ENCODE results near the gene DBN1. TPM values are rescaled to one million over a fixed set of nuclear protein-coding genes. Genes with fewer than 3 reads are reported as not detected.

Gene DBN1
- total RNA-seq, 2 donors from 2014 or later = 69.5 to 98.8 TPM

DNA sequence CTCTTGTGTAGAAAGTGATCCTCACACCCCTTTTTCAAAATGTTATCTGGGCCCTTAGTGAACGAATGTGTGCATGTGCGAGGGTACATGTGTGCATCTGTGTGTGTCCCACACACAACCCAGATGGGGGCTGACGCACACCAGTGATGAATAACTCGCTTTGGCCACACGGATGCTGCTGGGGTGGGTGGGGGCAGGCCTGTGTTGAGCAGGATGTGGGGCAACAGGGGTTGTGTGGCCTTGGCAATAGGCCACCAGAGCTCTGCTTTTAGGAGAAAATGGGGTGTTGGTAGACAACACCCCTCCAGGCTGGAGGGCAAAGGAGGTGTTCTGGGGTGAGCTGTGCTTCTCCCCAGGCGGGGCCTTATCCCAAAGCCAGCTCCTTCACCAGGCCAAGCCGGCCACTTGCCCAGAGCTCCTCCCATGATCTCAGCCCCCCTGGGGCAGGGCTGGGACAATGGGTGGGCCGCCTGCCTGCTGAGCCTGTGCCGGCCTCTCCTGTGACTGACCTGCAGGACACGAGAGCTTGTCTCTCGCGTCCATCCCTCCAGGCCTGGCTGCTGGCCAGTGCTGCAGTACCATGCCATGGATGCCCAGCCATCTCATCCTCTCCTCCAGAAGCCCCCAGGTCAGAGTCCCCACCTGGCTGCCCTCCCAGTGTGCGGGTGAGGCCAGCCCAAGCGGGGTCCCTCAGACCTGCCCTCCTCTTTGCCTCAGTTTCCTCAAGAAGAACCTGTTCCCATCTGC is 1.7 kb downstream of the DBN1 start:
- Mint-ChIP-seq H3K9me3 (no peaks in the 10 kb centered on the region), H3K4me1 (ENCODE audit: low read depth) (peaks cover 55% of the 10 kb centered on the region), H3K36me3 (ENCODE audit: insufficient read depth in 2 of 2) (peaks cover 2 to 5% of the 10 kb centered on the region in 2 donors), H3K27ac (peak overlapping the region; percentile 42), H3K4me3 (peak overlapping the region; percentile 77 to 82), H3K27me3 (ENCODE audit: low read depth) (peaks cover 7% of the 10 kb centered on the region)
- ATAC-seq (replicated peaks in 1 of 2) (peak; percentile 43 to 57), DNase-seq (peak; percentile 62 to 65)

DNA sequence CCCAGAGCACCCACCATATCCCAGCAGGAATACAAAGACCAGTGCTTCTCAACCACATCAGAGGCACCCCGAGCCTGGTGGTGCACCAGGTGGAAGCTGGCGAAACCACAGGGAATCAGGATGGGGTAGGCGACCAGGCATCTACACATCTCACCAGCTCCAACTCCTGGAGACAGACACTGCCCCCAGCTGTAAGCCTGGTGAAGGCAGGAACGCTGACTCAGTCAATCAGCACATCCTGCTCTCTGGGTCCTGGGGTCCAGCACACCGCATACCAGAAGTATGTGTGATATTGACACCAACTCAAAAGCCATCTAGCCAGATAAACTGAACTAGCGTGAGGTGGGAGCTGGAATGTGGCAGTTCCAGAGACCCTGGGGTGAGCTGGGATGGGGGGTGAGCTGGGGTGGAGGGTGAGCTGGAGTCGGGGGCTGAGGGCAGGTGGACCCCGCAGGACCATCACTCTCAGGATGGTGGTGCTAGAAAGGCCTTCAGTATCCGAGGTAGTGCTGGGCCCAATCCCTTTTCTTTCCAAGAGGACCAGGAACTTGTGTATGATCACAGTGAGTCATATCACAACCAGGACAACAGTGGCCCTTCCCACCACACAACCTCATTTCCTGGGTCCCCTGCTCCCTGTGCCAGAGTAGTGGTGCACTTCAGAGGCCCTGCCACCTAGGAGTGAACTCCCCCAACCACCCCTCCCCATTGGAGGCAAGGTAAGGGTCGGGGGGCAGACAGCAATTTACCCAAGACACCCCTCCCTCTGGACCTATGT is 2.5 kb downstream of the DBN1 start:
- Mint-ChIP-seq H3K4me1 (ENCODE audit: low read depth) (peaks cover 46% of the 10 kb centered on the region), H3K4me3 (peak overlapping the region; percentile 77 to 82), H3K36me3 (ENCODE audit: insufficient read depth in 2 of 2) (peaks cover 2 to 6% of the 10 kb centered on the region in 2 donors), H3K27ac (no peak overlapping the region), H3K9me3 (no peaks in the 10 kb centered on the region), H3K27me3 (ENCODE audit: low read depth) (peaks cover 7% of the 10 kb centered on the region)
- DNase-seq (no peak), ATAC-seq (replicated peaks in 1 of 2) (no peak)

DNA sequence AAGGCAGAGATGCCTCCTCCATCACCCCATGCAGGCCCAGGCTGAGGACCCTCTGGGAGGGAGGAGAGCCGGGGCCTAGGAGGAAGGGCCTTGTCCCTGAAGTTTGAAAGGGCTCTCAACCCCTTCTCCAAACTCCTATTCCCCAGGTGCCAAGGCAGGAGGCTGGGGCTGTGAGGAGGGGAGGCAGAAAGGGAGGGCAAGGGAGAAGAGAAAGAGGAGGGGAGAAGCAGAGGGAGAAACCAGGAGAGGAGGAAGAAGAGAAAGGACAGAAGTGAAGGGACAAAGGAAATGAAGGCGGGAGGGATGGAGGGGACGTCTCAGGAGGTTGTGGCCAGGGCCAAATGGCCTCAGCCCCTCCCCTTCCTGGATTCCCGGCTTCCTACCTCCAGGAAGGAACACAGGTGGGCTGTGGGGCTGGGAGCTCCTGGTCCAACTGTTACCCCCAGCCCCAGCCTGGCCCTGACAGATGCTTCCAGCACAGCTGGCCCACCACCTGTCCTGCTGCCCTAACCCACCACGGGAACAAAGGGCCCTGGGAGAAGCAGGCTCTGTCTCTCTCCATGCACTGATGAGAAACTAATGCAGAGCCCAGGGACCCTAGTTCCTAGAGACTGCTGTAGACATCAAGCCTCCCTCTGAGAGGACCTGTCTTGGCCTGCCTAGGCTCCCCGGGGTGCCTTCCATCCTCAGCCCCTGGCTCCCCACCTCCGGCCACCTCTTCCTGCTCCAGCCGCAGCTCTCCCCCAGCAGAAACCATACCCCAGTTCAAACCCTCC is 3.5 kb downstream of the DBN1 start:
- ATAC-seq (replicated peaks in 1 of 2) = no peak
- peaks cover 36% of the 10 kb centered on the region for H3K4me1 Mint-ChIP-seq (ENCODE audit: low read depth)
- H3K27ac Mint-ChIP-seq = no peak overlapping the region
- DNase-seq = no peak
- peak overlapping the region in 1 of 2 donors; percentile 24 for H3K4me3 Mint-ChIP-seq
- peaks cover 5 to 11% of the 10 kb centered on the region in 2 donors for H3K36me3 Mint-ChIP-seq (ENCODE audit: insufficient read depth in 2 of 2)
- H3K9me3 Mint-ChIP-seq = peaks cover 0 to 2% of the 10 kb centered on the region in 2 donors
- H3K27me3 Mint-ChIP-seq (ENCODE audit: low read depth) = peaks cover 7% of the 10 kb centered on the region

DNA sequence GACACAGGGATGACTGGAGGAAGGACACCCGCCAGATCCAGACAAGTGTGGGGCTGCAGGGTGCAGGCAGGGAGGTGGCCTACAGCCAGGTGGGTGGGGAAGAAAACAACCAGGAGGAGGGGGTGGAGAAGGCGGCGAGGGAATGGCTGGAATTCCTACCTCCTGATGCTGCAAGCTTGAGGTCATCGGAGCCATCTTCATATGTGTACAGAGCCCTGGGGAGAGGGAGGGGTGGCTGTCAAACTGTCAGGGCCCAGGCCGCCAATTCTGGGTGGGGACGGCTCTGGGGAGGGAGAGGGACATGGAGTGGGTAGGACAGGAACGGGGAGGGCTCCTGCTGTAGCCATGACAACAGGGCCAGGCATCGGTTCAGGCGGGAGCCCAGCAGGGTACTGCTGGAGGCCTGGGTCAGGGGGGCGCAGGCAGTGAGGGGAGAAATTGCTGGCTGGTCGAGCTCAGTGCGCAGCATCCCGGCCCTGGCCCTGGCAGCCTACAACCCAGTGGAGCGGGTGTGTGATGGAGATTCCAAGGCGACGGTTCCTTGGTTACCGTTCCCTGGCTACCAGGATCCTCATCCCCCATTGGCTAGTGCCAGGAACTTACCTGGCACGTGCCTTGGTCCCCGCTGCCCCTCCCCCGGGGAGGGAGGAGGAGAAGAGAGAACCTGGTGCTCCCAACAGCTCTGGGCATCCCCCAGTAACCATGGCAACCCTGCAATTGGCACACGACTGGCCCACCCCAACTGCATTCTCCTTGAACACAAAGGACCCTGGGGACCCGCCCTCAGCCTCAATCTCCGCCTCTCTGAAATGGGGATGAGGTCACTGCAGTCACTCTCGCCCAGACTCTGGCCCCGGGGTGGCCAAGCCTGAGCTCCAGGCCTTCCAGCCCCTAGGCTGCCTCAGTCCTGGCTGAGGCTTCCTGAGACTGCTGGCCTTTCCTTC is 4.5 kb downstream of the DBN1 start:
- Mint-ChIP-seq H3K27me3 (ENCODE audit: low read depth) (peaks cover 2% of the 10 kb centered on the region), H3K27ac (no peak overlapping the region), H3K9me3 (peaks cover 0 to 2% of the 10 kb centered on the region in 2 donors), H3K4me1 (ENCODE audit: low read depth) (peaks cover 26% of the 10 kb centered on the region), H3K36me3 (ENCODE audit: insufficient read depth in 2 of 2) (peaks cover 3 to 8% of the 10 kb centered on the region in 2 donors), H3K4me3 (no peak overlapping the region)
- no peak for DNase-seq
- no peak for ATAC-seq (replicated peaks in 1 of 2)

DNA sequence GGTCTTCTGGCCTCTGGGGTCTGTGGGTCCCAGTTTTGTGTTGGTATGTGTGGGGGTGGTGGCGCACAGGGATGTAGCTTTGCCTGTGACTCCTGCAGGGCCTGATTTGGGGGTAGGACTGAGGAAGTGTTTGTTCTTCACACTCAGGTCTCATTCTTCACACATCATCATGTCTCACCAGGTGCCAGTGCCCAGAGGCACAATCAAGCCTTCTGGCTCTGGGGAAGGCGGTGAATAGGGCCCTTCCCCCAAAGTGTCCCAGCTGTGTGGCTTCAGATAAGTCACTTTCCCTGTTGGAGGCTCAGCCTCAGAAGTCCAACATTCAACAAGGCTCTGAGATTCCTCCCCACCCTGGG is 5.1 kb downstream of the DBN1 start:
- no peak for ATAC-seq (replicated peaks in 1 of 2)
- Mint-ChIP-seq H3K27ac (no peak overlapping the region), H3K9me3 (peaks cover 0 to 2% of the 10 kb centered on the region in 2 donors), H3K4me1 (ENCODE audit: low read depth) (peaks cover 24% of the 10 kb centered on the region), H3K4me3 (no peak overlapping the region), H3K27me3 (ENCODE audit: low read depth) (no peaks in the 10 kb centered on the region), H3K36me3 (ENCODE audit: insufficient read depth in 2 of 2) (peaks cover 3 to 8% of the 10 kb centered on the region in 2 donors)
- no peak for DNase-seq

DNA sequence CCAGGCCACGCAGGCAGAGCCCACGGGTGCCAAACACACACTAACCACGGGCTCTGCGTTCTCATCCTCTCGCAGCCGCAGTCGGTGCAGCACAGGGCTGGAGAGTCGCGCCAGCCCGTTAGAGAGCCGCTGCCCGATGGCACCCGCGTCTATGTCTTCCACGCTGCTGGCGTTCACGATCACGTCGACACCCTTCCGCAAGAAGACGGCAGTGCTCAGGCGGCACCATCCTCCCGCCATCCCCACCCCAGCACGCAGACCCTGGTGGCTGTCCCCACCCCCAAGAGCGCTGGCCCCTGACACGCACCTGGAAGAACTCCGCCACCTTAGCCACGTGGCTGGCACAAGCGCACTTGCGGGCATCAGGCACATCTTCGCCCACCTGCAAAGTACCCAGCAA is 6.0 kb downstream of the DBN1 start:
- Mint-ChIP-seq H3K4me3 (no peak overlapping the region), H3K4me1 (ENCODE audit: low read depth) (peaks cover 32% of the 10 kb centered on the region), H3K36me3 (ENCODE audit: insufficient read depth in 2 of 2) (peaks cover 3 to 8% of the 10 kb centered on the region in 2 donors), H3K9me3 (peaks cover 0 to 2% of the 10 kb centered on the region in 2 donors), H3K27me3 (ENCODE audit: low read depth) (no peaks in the 10 kb centered on the region), H3K27ac (no peak overlapping the region)
- ATAC-seq (replicated peaks in 1 of 2) (no peak), DNase-seq (no peak)

DNA sequence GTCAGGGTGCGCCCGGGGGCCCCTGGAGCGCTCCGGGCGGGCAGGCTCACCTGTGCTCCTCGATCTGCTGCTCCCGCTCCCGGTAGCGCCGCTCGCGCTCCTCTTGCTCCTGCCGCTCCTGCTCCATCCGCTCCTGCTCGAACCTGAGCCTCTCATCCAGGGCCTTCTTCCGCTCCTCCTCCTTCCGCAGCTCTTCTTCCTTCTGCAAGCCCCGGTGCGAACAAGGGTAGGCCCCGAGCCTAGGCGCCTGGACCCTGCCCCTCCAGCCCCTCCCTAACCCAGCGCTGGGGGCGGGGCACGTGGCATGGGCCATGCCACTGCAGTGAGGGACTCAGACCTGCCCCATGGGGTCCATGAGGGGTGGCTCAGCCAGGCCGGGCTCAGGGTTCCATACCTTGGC is 6.6 kb downstream of the DBN1 start:
- Mint-ChIP-seq H3K9me3 (peaks cover 0 to 2% of the 10 kb centered on the region in 2 donors), H3K27ac (no peak overlapping the region), H3K4me1 (ENCODE audit: low read depth) (peaks cover 34% of the 10 kb centered on the region), H3K4me3 (no peak overlapping the region), H3K36me3 (ENCODE audit: insufficient read depth in 2 of 2) (peaks cover 3 to 8% of the 10 kb centered on the region in 2 donors), H3K27me3 (ENCODE audit: low read depth) (no peaks in the 10 kb centered on the region)
- ATAC-seq (replicated peaks in 1 of 2) (no peak), DNase-seq (no peak)

DNA sequence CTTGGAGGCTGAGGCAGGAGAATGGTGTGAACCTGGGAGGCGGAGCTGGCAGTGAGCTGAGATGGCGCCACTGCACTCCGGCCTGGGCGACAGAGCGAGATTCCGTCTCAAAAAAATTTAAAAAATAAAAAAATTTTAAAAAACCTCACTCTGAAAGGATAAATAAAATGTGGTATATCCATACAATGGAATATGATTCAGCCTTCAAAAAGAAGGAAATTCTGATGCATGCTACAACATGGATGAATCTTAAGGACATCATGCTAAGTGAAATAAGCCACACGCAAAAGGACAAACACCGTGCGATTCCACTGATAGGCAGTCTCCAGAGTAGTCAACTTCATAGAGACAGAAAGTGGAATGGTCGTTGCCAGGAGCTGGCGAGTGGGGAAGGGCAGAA is 8.4 kb downstream of the DBN1 start:
- peaks cover 0 to 2% of the 10 kb centered on the region in 2 donors for H3K9me3 Mint-ChIP-seq
- peaks cover 25% of the 10 kb centered on the region for H3K4me1 Mint-ChIP-seq (ENCODE audit: low read depth)
- H3K4me3 Mint-ChIP-seq = no peak overlapping the region
- H3K27ac Mint-ChIP-seq = no peak overlapping the region
- H3K36me3 Mint-ChIP-seq (ENCODE audit: insufficient read depth in 2 of 2) = peaks cover 3 to 10% of the 10 kb centered on the region in 2 donors
- no peak for ATAC-seq (replicated peaks in 1 of 2)
- no peaks in the 10 kb centered on the region for H3K27me3 Mint-ChIP-seq (ENCODE audit: low read depth)
- DNase-seq = no peak

DNA sequence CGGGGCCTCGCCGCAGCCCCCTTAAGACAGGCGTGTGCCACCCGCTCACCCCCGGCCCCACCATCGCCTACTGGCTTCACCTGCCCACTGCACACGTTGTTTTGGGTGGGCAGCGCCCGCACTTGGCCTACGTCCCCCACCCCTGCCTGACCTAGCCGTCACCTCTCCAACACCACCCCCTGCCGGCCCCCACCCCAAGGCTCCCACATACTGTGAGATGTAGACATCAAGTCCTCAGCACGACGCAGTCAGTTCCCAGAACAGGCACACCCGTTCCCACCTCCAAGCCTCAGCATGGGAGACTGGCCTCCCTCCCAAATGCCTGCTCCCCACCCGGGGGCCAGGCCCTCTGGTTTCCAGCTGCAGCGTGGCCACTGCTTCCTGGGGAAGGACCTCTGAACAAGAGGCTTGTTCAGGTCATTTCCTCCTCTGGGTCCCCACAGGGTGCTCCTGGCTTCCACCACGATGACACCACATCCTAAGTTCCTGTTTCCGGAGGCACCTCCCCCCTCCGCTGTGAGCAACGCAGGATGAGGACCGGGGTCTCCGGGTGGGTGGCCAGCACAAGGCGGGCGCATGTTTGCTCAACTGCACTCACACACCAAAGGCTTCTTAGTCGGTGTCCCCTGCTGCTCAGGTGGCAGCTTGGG is 11.3 kb downstream of the DBN1 start:
- ATAC-seq (replicated peaks in 1 of 2) (no peak), DNase-seq (no peak)
- H3K4me1 Mint-ChIP-seq (ENCODE audit: low read depth) = peaks cover 23% of the 10 kb centered on the region
- H3K27ac Mint-ChIP-seq = no peak overlapping the region
- H3K27me3 Mint-ChIP-seq (ENCODE audit: low read depth) = no peaks in the 10 kb centered on the region
- H3K9me3 Mint-ChIP-seq = peaks cover 0 to 2% of the 10 kb centered on the region in 2 donors
- peaks cover 3 to 10% of the 10 kb centered on the region in 2 donors for H3K36me3 Mint-ChIP-seq (ENCODE audit: insufficient read depth in 2 of 2)
- H3K4me3 Mint-ChIP-seq = peak overlapping the region; percentile 28 to 60

DNA sequence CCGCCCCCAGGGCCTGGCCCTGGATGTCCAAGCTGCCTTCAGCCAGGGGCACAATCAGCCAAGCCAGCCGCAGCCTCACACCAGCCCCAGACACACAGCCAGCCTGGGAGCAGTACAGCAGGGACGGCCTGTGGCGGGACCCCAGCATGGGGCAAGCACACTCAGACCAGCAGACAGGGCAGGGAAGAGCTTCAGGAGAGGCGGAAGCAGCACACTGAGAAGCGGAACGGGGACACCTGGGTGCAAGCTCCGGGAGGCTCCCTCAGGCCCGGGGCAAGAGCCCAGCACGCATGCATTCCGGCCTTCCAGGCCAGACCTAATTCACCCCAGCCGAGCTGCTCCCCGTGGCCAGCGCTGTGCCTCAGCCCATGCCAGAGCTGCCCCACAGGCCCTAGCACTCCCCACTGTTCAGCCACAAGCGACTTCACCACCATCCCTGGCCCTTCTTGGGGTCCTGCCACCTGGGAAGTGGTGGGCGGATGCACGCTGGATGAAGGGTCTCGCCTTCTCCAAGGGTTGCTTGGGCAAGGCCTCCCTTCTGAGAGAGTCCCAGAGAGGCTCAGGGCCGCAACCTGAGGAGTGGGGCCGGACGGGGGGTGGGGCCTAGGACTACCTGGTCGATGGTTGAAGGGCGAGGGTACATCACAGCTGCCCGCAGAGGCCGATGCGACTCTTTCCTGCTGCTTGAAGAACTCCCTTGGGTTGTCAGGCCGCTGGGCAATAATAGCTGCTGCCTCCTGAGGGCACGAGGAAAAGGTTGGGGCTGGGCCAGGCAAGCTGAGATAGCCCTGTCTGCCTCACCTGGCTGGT is 13.4 kb downstream of the DBN1 start:
- Mint-ChIP-seq H3K4me1 (ENCODE audit: low read depth) (peaks cover 33% of the 10 kb centered on the region), H3K27me3 (ENCODE audit: low read depth) (no peaks in the 10 kb centered on the region), H3K9me3 (no peaks in the 10 kb centered on the region), H3K4me3 (no peak overlapping the region), H3K27ac (no peak overlapping the region), H3K36me3 (ENCODE audit: insufficient read depth in 2 of 2) (peaks cover under 1 to 6% of the 10 kb centered on the region in 2 donors)
- ATAC-seq (replicated peaks in 1 of 2) (no peak), DNase-seq (no peak)

DNA sequence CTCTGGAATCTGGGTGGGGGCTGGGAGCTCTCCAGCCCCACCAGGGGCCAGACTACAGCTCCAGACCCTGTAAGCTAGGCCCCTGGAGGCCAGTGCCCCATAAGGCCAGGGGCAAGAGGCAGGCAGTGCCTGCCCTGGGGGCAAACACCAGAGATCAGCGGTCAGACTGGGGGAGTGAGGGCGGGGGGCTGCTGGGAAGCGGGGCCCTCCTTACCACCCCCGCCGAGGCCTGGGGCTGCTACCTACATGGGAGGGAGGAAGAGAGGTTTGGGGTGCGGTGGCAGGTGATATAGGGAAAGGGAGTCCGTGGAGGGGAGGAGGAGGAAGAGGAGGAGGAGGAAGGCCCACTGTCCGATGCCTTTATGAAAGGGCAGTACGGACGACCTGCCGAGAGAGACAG is 14.1 kb downstream of the DBN1 start:
- Mint-ChIP-seq H3K27me3 (ENCODE audit: low read depth) (no peaks in the 10 kb centered on the region), H3K9me3 (no peaks in the 10 kb centered on the region), H3K4me3 (no peak overlapping the region), H3K4me1 (ENCODE audit: low read depth) (peaks cover 33% of the 10 kb centered on the region), H3K36me3 (ENCODE audit: insufficient read depth in 2 of 2) (peaks cover 0 to 6% of the 10 kb centered on the region in 2 donors), H3K27ac (no peak overlapping the region)
- DNase-seq (no peak), ATAC-seq (replicated peaks in 1 of 2) (no peak)

All from activated T-cell treated with anti-CD3 and anti-CD28 coated beads, Interleukin-2, amount 50 U/mL, for 72 hours (primary cell).